IPS-NIHi7 (cell line): Measurements from ENCODE around the gene PACRG.

ENCODE experiments used
- DNase-seq: peaks from one replicate; pipeline ENCODE4 v3.0.0; 2012; ENCODE audit warnings: mixed read lengths; ENCODE audit errors: extremely low spot score

The PACRG gene

DNA sequence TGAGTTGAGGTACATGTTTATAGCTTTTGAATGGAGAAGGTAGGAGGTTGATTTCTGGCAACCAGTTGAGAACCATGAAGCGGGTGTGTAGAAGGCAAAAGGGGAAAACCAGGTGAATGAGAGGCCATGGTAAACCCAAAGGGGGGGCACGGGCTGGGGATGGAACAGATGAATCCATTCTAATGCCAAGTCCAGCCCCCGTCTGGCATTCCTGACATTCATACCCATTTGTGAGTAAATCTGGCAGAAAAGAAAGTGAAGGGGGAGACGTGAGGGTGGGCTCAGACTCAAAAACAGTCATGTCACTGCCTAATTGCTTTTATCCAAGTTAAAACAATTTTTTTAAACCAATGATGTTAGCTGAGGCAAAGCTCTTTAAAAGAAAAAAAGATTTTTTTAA is 513.9 kb downstream of the PACRG start:
- DNase-seq = no peak

DNA sequence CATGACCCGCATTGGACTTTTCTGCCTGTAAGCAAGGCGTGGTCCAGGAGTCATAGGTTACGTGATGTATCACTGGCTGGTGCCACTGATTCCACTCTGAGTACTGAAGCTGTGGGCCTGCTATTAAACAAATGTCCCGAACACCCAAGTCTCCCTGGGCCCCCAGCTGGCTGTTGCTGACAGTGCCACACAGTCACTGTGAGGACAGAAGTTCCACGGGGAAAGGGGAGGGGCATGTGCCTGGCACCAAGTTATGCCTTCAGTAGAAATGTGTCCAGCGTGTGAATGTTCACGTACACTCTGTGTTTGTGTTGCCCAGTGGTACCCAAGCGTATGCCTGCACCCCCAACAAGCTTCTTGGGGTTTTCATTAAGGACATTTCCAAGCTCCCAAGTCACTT is 515.3 kb downstream of the PACRG start:
- no peak for DNase-seq

DNA sequence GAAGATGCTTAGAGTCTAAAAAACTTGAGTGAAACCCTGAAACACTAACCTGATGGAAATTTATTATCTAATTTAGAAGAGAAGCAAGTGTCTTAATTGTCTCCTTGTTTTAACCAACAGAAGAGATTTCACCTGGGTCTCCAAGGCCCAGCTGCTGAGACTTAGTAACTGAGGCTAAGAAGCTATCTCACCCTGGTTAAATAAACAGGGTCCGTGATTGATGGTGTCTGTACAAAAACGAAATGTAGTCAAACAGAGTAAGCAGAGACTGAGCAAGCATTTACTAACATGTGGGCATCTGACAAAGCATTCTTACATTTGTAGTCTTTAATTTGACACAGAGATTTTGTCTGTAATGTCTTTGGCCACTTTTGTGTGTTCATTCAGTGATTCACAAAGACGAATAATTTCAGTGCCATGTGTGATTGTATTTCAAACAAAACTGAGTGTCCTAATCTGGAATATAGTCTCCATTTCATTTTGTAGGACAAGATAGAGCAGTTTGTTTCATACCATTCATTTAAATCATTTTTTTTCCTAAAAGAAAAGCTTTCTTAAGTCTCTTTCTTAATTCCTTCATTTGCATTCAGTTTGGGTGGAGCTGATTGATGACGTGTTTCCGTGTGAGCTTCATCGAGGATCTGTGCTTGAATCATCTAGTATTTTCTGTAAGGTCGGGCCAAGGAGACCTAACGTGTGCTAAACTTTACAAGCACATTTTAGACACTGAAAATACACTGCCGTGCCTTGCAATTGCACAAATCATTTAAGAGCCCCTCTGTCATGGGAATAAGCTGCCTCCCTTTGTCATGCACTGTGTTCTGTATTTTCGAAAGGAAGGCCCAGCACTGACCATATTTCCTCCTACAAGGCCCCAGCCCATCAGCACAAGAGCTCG is 516.2 kb downstream of the PACRG start:
- DNase-seq = no peak

DNA sequence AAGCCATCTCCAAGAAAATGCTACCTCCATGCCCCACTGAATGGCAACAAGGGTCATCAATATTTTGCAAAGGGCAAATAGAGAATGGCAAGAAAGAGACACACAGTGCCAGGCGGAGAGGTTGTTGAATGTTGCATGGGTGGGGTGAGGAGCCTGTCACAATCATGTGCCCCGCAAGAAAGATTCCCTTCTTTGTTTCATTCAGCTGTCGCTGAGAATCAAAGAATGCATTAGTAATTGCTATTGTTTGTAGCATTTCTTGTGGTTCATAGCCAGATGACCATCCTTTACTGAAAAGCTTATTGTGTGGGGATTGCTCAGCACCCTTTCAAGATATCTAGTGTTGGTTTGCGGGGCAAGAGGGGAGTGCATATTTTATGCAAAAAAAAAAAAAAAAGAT is 520.3 kb downstream of the PACRG start:
- DNase-seq = no peak

DNA sequence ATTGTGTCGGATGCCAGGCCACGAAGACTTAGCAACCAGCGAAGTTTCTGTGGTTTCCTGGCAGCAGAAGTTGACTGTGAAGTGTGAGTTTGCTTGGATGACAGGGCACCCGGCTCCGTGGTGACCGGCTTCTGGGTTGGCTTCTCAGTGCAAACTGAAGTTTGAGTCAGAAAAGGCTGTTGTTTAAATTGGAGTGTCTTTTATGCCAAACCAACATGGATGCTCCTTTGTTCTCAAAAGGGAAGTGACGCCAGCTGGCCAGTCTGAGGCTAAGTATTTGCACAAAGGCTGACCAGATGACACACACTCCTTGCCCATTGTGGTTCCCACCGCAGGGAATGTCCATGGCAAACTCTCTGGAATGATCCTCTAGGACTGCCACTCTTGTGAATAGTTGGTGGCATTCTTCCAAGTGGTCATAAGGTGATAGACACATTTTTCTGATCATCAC is 521.9 kb downstream of the PACRG start:
- no peak for DNase-seq

DNA sequence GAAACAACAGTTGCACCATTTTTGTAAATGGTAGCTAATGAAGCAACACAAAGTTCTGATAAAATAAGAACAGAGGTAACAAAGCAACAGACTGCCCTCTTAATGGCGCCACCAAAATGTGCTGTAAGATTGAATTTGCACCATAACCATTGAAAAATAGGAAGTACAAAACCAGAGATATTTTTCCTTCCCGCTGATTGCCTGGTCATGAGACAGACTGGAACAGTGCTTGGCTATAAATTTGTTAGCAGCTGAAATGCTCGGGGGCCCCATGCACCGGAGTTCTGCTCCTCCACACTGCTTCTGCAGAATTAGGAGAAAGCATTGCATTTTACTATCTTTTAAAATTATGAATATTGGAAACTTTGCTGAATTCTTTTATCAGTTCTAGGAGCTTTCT is 522.3 kb downstream of the PACRG start:
- no peak for DNase-seq

DNA sequence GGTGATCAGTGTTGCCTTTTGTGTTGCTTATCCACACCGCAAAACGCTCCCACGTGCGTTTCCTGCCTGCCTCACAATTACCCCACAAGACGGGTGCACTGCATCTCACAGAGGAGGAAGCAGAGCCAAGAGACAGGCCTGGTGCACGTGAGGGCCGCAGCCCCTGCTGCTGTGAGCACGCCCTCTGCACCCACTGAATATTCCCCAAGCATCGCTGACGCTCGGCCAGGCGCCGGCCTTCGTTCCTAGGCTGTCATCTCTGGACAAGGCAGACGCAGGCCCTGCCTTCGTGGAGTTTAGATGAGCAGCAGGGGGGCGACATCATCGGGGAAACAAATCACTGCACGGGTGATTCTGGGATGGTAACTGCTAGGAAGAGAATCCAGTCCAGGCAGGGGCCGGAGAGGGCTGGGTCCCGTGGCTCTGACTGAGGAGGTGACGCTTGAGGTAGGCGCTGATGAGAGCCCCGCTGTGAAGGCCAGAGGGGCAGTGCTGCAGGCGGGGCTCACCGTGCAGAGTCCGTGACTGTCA is 524.4 kb downstream of the PACRG start:
- no peak for DNase-seq

DNA sequence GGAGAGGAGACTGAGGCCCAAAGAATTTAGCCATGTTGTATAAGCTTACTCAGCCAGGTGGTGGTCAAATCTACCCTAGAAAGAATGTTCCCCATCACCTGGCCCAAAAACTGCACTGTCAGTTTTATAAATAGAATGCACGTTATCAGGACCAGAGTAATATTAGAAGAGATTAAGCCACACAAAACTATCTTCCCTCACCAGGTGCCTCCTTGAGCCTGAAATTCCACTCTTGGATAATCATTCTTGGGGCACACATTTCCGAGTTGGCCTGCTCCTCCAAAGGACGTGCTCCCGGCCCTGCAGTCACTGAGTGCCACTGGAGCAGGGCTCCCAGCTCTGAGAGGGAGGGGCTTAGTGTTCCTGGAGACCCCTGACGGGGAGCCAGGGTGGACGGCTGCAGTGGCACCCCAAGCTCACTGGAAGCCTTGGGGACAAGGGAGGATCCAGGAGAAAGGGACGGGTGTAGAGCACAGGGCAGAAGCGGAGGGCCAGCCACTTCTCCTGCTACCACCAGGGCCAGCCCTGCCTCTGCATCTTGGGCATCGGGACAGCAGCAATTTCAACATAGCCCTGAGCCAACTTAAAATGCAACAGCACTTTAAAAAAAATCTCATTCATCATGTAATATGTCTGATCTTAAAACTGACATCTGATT is 525.9 kb downstream of the PACRG start:
- DNase-seq = no peak

DNA sequence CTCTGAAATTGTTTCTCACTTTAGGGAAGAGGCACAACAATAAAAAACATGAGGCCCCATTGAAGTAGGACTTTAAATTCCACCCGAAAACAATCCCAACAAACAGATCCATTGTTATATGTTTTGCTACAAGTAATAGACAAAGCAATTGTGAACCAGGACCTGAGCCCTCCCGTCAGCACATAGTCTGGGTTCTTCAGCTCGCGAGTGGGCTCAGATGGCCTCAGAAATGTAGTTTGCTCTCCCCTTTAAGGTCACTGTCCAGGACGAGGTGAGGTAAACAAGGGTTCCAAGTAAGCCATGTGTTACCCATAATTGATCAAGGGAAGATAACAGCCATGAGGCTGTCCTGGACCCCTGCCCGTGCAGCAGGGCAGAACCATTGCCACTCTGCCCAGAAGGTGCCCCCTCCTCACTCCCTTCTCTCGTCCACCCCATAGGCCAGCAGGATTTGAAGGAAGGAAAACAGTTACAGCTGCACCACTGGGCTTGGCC is 526.6 kb downstream of the PACRG start:
- DNase-seq = no peak

DNA sequence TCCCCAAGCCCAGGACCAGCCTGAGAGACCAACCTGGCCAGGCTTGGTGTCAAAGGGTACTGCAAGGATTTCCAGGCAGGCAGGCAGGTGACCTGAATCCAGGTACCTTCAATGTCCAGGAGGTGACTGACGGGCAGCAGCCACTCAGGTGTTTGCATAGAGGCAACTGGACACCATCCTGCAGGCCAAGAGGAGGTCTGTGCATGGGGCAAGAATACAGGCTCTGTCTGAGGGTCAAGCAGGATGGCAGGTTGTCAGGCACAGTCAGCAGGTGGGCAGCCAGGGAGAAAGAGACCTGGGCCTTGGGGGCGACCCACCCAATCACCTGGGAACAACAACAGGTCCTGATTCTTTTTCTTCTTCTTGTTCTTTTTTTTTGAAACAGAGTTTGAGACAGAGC is 527.5 kb downstream of the PACRG start:
- no peak for DNase-seq

DNA sequence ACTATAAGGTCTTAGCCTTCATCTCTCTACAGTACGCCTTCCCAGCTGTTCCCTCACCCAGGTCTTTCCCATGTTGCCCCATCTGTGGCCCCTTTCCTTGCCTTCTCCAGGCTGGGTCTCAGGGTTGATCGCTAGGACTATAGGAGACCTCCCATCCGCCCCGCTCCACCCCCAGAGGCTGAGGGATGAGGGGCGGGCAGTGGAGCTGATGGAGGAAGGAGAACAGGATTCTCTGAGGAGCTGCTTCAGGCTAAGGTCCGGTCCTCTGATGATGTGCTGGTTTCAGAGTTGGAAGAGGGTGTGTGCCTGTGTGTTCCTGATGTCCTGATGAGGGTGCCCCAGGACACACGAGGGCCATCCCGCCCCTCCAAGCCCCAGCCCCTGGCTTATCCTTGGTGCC is 531.9 kb downstream of the PACRG start:
- no peak for DNase-seq

DNA sequence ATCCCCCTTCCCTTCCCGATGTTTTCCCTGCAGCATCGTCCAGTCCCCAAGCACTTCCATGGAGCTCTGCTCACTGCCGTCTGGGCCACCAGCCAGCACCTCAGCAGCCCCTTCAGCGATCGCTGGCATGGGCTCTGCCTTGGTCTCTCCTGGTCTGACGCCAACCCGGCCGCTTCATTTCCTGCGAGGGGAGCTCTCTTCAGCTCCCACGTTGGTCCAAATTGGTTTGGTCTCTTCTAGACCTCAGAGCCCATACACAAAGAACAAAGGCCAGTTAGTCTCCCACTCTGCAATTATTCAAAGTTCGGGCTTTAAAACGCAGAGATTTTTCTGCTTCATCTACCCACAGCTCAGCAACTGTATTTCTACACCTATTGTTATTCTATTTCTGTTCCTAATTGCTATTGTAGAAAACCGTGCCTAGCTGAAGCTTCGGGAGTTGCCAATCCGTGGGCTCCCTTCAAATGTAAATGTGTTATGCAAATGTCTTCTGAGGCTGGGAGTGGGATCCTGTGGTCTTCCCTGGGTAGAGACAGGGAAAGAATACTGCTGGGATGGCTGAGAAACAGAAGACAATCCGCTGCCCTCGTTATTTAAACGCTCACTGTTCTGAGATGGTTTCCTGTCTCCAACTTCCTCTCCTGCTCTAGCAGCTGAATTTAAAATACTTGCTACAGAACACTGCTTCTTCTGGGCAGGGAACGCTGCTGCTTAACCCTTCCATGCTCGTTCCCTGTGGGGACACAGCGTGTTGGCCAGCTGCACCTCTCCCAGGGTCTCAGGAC is 532.5 kb downstream of the PACRG start:
- DNase-seq = peak; percentile 79

DNA sequence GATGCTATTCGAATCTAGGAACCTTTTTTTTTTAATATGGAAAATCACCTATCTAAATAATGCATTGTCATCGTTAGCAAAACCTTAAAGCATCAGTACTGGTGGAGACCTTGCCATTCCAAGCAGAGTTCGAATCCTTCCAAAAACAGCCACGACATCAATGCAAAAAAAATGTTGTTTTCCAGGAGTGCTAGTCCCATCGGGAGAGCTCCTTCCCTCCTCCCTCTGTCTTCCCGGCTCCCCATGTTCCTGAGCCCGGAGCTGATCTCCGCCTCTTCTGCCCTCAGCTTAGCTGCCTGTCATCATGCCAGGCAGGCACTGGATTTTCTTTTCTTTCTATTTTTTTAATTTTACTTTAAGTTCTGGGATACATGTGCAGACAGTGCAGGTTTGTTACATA is 533.1 kb downstream of the PACRG start:
- no peak for DNase-seq

DNA sequence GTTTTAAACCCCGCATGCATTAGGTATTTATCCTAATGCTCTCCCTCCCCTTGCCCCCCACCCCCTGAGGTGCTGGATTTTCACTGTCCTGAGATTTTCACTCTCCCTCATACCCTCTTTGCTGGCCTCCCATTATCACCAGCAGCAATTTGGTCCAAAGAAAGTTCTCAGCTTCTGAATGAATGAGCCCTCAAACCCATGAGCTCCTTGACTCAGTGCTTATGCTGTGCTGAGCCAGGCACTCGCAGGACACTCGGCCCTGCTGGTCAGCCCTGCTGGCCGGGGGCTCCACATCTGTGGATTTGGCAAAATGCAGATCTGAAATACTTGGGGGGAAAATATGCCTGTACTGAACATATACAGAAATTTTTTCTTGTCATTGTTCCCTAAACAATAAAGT is 533.6 kb downstream of the PACRG start:
- DNase-seq = no peak

DNA sequence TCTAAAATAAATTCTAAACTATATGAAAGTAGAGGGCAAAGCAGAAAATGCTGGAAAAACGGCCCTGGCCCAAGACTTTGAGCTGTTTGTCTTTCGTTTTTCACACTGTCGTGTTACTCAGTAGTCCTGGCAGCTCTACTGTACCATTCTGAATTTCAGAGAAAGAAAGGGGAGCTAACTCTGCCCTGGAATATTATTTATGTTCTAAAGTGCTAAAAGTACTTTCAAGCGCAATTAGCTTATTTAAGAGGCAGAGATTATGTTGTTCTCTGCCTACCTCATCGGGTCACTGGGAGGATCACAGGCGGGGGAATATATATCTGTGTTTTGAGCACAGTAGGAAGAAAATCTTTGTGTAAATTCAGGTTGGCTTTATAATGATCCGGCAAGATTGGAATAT is 534.3 kb downstream of the PACRG start:
- no peak for DNase-seq

DNA sequence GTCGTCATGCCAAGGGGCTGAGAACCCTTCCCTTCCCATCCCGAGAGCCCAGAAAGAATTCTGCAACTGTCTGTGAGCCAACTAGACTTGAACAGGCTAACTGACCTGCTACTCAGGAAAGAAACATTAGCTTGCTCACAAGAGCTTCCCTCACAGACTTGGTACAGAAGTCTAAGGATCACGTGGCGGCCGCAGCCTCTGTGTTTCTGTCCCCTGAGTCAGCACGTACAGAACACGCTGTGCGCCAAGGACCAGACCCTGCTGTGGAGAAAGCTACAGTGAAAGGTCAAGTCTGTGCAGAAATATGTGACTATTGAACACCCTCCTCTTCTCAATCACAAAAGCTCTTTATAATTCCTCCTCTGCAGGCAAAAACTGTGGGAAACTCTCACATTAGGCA is 535.4 kb downstream of the PACRG start:
- no peak for DNase-seq

DNA sequence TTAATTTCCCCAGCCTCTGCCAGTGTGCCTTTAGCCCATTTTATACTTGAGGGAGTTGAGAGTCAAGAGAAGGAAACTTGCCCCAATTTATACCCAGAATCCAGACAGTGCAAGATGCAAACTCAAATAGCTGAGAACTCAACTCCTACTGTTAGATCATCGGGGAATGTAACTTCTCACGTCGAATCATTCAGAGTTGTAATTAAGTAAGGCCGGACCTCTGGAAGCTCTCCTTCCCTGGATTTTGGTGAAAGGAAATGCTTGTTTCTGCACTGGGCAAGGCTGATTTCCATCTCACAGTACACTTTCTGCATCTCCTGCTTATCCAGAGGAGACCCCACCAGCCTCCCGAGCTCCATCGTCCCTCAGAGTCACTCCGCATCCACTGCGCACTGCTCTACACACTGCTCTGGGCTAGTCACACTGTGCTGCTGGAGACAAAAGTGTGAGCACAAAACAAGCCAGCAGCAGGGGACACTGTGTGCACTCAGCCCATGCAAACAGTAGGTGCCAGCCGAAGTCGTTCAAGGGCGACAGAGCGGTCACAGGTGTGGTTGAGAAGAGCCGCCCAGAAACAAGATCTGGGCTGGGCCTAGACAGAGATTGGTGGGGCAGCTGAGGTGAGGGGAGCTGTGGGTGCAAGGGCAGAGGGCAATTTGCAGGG is 536.4 kb downstream of the PACRG start:
- no peak for DNase-seq

DNA sequence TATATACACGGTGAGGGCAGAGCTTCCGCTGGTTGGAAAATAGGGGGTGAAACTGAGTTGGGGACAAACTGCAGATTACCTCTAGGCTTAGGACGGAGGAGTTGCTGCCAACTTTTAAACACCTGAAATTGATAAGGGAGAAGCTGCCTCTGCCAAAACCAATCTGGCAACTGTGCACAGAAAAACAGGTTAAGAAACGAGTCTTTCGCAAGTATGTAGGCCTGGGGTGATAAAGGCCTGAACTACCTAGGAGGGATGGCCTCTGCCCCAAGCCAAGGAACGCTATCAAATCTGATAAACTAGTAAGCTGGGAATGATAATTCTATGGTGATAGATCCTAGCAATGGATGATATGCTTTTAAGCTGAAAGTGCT is 536.9 kb downstream of the PACRG start:
- DNase-seq = no peak

DNA sequence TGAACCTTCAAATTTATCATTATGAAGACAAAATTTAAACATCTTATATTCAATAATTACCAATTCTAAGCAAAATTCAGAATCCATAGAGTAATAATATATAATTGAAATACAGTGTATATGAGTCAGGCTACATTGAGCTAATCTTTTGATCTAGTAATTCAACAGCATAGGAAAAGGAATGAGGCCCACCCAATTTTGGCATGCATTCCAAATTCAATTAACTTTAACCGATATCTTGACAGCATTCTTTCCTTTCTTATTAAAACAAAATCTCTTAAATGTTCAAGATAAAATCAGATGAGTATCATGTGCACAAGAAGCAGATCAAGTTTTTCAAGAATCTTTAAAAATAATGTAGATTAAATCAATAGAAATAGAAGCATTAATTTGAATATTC is 553.9 kb downstream of the PACRG start:
- no peak for DNase-seq

DNA sequence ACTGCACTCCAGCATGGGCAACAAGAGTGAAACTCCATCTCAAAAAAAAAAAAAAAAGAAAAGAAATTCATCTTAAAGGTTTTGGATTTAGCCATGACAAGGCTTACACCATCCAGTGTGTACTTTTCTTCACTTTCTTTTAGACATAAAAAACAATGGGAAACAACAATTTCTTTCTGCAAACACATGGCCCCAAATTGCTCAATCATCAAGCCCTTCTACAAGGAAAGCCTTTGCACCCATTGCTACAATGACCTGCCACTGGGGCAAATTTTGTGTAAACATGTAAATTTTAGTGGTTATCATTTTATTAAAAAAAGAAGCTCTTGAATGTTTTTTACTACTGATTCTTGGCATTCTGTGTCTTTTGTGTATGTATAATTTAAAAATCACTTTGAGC is 554.9 kb downstream of the PACRG start:
- no peak for DNase-seq

DNA sequence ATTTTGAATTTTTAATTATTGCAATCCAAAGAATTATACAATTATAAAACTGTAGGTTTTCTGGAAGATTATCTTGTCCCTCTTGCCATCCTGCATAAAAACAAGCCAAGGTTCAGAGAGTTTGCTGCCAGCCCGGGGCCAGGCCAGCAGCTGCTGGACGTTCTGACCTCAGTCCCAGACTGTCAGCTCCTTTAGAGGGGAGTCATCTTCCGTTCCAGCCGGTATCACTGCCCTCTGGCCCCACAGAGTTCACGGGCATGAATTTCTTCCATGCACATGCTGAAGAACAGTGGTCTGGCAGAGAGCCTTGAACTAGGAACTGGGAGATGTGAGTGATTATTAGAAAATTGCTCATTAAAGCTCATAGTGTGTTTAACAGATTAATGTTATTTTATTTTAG is 556.4 kb downstream of the PACRG start:
- DNase-seq = no peak

DNA sequence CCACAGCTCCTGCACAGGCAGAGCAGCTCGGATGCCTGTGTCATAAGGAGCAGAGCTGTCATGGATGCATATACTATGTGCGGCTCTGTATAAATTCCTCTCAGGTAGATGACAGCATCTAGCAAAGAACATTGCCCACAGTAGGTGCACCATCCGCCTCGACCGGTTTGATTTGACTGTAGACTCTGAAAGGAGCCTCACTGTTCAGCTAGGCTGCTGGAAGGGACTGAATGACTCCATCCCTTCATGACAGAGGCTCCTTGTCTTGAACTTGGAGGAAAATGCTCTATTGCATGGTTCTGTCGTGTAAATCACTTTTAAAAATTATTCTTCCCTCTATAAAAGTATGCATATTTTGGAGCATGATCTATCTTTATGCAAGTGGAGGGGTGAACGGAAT is 557.9 kb downstream of the PACRG start:
- DNase-seq = no peak
